ENCODE results near the gene SLC25A42.
"Not testable (repeated sequence)": the region's sequence is repeated elsewhere in the genome, so short reads cannot be mapped to it uniquely, and the experiment has no call there.

Gene SLC25A42

GRCh38 chr19:19121371-19121770 lies 57.6 kb downstream of the SLC25A42 start:
- TF ChIP-seq JUND (IDR thresholded peaks at IDR 0.05; ENCODE audit: low read depth) = no peak
- DNase-seq (ENCODE audit: low read depth in 1 of 2, low spot score in 1 of 2) = no peak
- in situ Hi-C loops (cut with HindIII; ENCODE audit: low pct_unique_long_range_greater_than_20kb, low sequenced_read_pairs) = no loop called here

GRCh38 chr19:19122902-19123301 lies 59.1 kb downstream of the SLC25A42 start:
- in situ Hi-C loops (cut with HindIII; ENCODE audit: low pct_unique_long_range_greater_than_20kb, low sequenced_read_pairs) = no loop called here
- TF ChIP-seq JUND (IDR thresholded peaks at IDR 0.05; ENCODE audit: low read depth) = no peak

GRCh38 chr19:19123386-19123785 lies 59.6 kb downstream of the SLC25A42 start:
- TF ChIP-seq JUND (IDR thresholded peaks at IDR 0.05; ENCODE audit: low read depth) = no peak
- DNase-seq (ENCODE audit: low read depth in 1 of 2, low spot score in 1 of 2) = no peak
- in situ Hi-C loops (cut with HindIII; ENCODE audit: low pct_unique_long_range_greater_than_20kb, low sequenced_read_pairs) = no loop called here

More at GRCh38 chr19:19122902-19123301, 59.1 kb downstream of the SLC25A42 start:
- DNase-seq (ENCODE audit: low read depth in 1 of 2, low spot score in 1 of 2) = no peak

- in situ Hi-C loops (cut with HindIII; ENCODE audit: low pct_unique_long_range_greater_than_20kb, low sequenced_read_pairs) = no loop called here
- TF ChIP-seq JUND (IDR thresholded peaks at IDR 0.05; ENCODE audit: low read depth) = no peak
- no peak for DNase-seq (ENCODE audit: low read depth in 1 of 2, low spot score in 1 of 2)
Observed at GRCh38 chr19:19126102-19126501, 62.3 kb downstream of the SLC25A42 start.

GRCh38 chr19:19131989-19132388 lies 68.2 kb downstream of the SLC25A42 start:
- no peak for TF ChIP-seq JUND (IDR thresholded peaks at IDR 0.05; ENCODE audit: low read depth)
- no peak for DNase-seq (ENCODE audit: low read depth in 1 of 2, low spot score in 1 of 2)
- in situ Hi-C loops (cut with HindIII; ENCODE audit: low pct_unique_long_range_greater_than_20kb, low sequenced_read_pairs) = no loop called here

- in situ Hi-C loops (cut with HindIII; ENCODE audit: low pct_unique_long_range_greater_than_20kb, low sequenced_read_pairs) = no loop called here
- no peak for TF ChIP-seq JUND (IDR thresholded peaks at IDR 0.05; ENCODE audit: low read depth)
- DNase-seq (ENCODE audit: low read depth in 1 of 2, low spot score in 1 of 2) = no peak
Observed at GRCh38 chr19:19132912-19133311, 69.1 kb downstream of the SLC25A42 start.

- in situ Hi-C loops (cut with HindIII; ENCODE audit: low pct_unique_long_range_greater_than_20kb, low sequenced_read_pairs) = no loop called here
- DNase-seq (ENCODE audit: low read depth in 1 of 2, low spot score in 1 of 2) = no peak
- no peak for TF ChIP-seq JUND (IDR thresholded peaks at IDR 0.05; ENCODE audit: low read depth)
Observed at GRCh38 chr19:19133985-19134384, 70.2 kb downstream of the SLC25A42 start.

GRCh38 chr19:19134687-19135158 lies 70.9 kb downstream of the SLC25A42 start:
- no peak for TF ChIP-seq JUND (IDR thresholded peaks at IDR 0.05; ENCODE audit: low read depth)
- in situ Hi-C loops (cut with HindIII; ENCODE audit: low pct_unique_long_range_greater_than_20kb, low sequenced_read_pairs) = no loop called here
- DNase-seq (ENCODE audit: low read depth in 1 of 2, low spot score in 1 of 2) = no peak

GRCh38 chr19:19135713-19136112 lies 71.9 kb downstream of the SLC25A42 start:
- DNase-seq (ENCODE audit: low read depth in 1 of 2, low spot score in 1 of 2); in situ Hi-C loops (cut with HindIII; ENCODE audit: low pct_unique_long_range_greater_than_20kb, low sequenced_read_pairs): not testable (repeated sequence)

- in situ Hi-C loops (cut with HindIII; ENCODE audit: low pct_unique_long_range_greater_than_20kb, low sequenced_read_pairs) = no loop called here
- TF ChIP-seq JUND (IDR thresholded peaks at IDR 0.05; ENCODE audit: low read depth) = no peak
Observed at GRCh38 chr19:19137556-19138108, 73.8 kb downstream of the SLC25A42 start.

GRCh38 chr19:19138109-19138981 lies 74.6 kb downstream of the SLC25A42 start, which contains the start of gene TMEM161A:
TSS of gene TMEM161A (minus strand) at chr19:19138478. CDS start at chr19:19138428, 50 bp downstream.
- no peak for TF ChIP-seq JUND (IDR thresholded peaks at IDR 0.05; ENCODE audit: low read depth)
- peak; percentile 98 to 99 for DNase-seq (ENCODE audit: low read depth in 1 of 2, low spot score in 1 of 2)
- in situ Hi-C loops (cut with HindIII; ENCODE audit: low pct_unique_long_range_greater_than_20kb, low sequenced_read_pairs) = no loop called here

More at GRCh38 chr19:19137556-19138108, 73.8 kb downstream of the SLC25A42 start:
- no peak for DNase-seq (ENCODE audit: low read depth in 1 of 2, low spot score in 1 of 2)

GRCh38 chr19:19139876-19140229 lies 76.1 kb downstream of the SLC25A42 start:
- TF ChIP-seq JUND (IDR thresholded peaks at IDR 0.05; ENCODE audit: low read depth) = no peak
- in situ Hi-C loops (cut with HindIII; ENCODE audit: low pct_unique_long_range_greater_than_20kb, low sequenced_read_pairs) = no loop called here
- DNase-seq (ENCODE audit: low read depth in 1 of 2, low spot score in 1 of 2) = no peak

GRCh38 chr19:19140476-19140875 lies 76.7 kb downstream of the SLC25A42 start:
- TF ChIP-seq JUND (IDR thresholded peaks at IDR 0.05; ENCODE audit: low read depth) = no peak
- DNase-seq (ENCODE audit: low read depth in 1 of 2, low spot score in 1 of 2) = no peak
- in situ Hi-C loops (cut with HindIII; ENCODE audit: low pct_unique_long_range_greater_than_20kb, low sequenced_read_pairs) = no loop called here

Data from T47D (cell line).